ENCODE measurements around the gene PHF21B. TPM values are rescaled to one million over a fixed set of nuclear protein-coding genes. Genes with fewer than 3 reads are reported as not detected.

Gene PHF21B
- polyA plus RNA-seq, 12 donors = 0.28 to 1.7 (median 0.48) TPM; not detected in 2

GRCh38 chr22:44846726-44847275, 163.0 kb downstream of the PHF21B start:
- DNase-seq = no peak

GRCh38 chr22:44845796-44846720, 163.7 kb downstream of the PHF21B start:
- DNase-seq = no peak

- no peak for DNase-seq
Measured at GRCh38 chr22:44845191-44845590, 164.6 kb downstream of the PHF21B start.

DNA sequence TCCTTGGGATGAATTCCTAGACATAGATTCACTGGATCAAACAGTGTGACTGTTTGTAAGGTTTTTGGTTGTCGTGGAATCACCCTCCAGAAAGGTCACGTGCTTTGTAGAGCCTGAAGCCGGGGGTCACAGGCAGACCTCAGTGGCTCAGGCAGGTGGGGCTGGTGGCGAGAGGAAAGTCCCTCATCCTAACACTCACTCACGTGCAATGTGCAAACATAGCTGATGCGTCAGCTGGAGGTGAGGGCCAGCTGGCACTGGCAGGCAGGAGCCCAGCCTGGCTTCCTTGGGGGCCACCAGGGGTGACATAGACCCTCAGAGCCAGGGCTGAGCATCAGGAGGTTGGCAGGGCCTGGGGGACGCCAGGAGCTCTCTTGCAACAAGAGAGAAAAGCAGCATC, 167.4 kb downstream of the PHF21B start:
- no peak for DNase-seq

- DNase-seq = no peak
Measured at GRCh38 chr22:44840611-44841322, 169.0 kb downstream of the PHF21B start.

GRCh38 chr22:44839721-44840120, 170.1 kb downstream of the PHF21B start:
- no peak for DNase-seq

GRCh38 chr22:44839061-44839460, 170.7 kb downstream of the PHF21B start:
- DNase-seq = no peak

GRCh38 chr22:44838316-44839016, 171.3 kb downstream of the PHF21B start:
- DNase-seq = no peak

DNA sequence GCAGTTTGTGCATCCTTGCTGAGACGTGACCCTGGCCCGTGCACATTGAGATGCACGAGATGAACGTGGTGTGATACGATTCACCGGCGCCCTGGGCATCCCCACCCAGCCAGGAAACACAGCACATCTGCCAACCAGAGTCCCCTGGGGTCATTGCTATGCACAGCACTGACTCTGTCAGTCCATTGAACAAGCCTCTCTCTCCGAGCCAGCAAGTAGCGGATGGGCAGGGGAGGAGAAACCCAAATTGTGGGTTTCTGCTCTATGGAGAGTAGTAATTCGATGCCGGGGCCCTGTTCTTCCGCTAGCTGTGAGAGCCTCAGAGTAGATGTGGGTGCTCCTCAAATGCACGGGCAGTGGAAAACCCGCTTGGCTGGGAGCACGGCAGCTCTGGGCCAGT, 172.3 kb downstream of the PHF21B start:
- DNase-seq = no peak

DNA sequence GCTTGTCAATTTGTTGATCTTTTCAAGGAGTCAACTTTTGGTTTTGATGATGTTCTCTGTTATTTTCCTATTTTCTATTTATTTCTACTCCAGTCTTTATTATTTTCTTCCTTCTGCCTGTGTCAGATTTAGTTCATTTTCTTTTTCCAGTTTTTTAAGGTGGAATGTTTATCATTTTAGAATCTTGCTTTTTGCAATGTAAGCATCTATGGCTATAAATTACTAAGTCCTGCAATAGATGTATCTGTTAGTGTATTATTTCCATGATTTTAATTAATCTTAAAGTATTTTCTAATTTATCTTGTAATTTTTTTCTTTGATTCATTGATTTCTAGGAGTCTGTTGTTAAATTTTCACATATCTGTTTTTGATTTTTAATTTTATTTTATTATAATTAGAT, 175.7 kb downstream of the PHF21B start:
- no peak for DNase-seq

DNA sequence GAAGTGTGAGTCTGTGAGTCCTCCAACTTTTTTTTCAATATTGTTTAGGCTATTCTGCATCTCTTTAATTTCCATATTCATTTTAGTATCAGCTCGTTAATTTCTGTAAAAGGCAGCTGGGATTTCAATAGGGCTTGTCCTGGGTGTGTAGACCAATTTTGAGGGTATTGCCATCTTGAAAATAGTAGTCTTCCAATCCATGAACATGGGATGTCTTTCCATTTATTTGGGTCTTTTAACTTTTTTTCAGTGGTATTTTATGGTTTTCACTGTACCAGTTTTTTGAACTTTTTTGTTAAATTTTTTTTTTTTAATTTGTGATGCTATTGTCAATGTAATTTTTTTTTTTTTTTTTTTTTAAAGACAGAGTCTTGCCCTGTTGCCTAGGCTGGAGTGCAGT, 177.9 kb downstream of the PHF21B start:
- no peak for DNase-seq

Other genes starting within 250 kb of the PHF21B start
- gene NUP50, start 153.9 kb upstream of the PHF21B start, polyA plus RNA-seq (ENCODE audit: insufficient read length in 12 of 12) = 10 to 100 TPM in 11 of 12 donors, not detected in 1; 16.9 to 55.7 (median 24.9) TPM
- gene KIAA0930, start 230.9 kb upstream of the PHF21B start, polyA plus RNA-seq (ENCODE audit: insufficient read length in 12 of 12) = 10 to 100 TPM in 11 of 12 donors, not detected in 1; 10.9 to 42.3 (median 14.1) TPM

Measured in muscle of arm (tissue), 12 donors.